ENCODE results near the gene WDR82.
"Not testable (repeated sequence)": the region's sequence is repeated elsewhere in the genome, so short reads cannot be mapped to it uniquely, and the experiment has no call there.

Gene WDR82

GRCh38 chr3:52289747-52290595, 11.5 kb upstream of the WDR82 start:
- no peak for DNase-seq (ENCODE audit: low read depth in 2 of 2)

- no peak for DNase-seq (ENCODE audit: low read depth in 2 of 2)
These were observed 10.9 kb upstream of the WDR82 start for GRCh38 chr3:52289338-52289746.

- no peak for DNase-seq (ENCODE audit: low read depth in 2 of 2)
These were observed 10.2 kb upstream of the WDR82 start for GRCh38 chr3:52288674-52289073.

- no peak for DNase-seq (ENCODE audit: low read depth in 2 of 2)
These were observed 8.3 kb upstream of the WDR82 start for GRCh38 chr3:52286777-52287110.

- DNase-seq (ENCODE audit: low read depth in 2 of 2) = not testable (repeated sequence)
These were observed 5.6 kb upstream of the WDR82 start for GRCh38 chr3:52284051-52284450.

- DNase-seq (ENCODE audit: low read depth in 2 of 2) = no peak
These were observed 4.9 kb upstream of the WDR82 start for GRCh38 chr3:52283306-52283705.

- DNase-seq (ENCODE audit: low read depth in 2 of 2) = no peak
These were observed 3.7 kb upstream of the WDR82 start for GRCh38 chr3:52281981-52282801.

- no peak for DNase-seq (ENCODE audit: low read depth in 2 of 2)
These were observed 1.6 kb upstream of the WDR82 start for GRCh38 chr3:52280050-52280461.

GRCh38 chr3:52279596-52279995, 1.1 kb upstream of the WDR82 start:
- DNase-seq (ENCODE audit: low read depth in 2 of 2) = no peak

- DNase-seq (ENCODE audit: low read depth in 2 of 2) = peak in 1 of 2 experiments; percentile 45
These were observed 408 bp downstream of the WDR82 start for GRCh38 chr3:52277972-52278509.

GRCh38 chr3:52277071-52277964, 1.1 kb downstream of the WDR82 start:
- peak; percentile 62 to 79 for DNase-seq (ENCODE audit: low read depth in 2 of 2)

GRCh38 chr3:52274781-52275180, 3.7 kb downstream of the WDR82 start:
- not testable (repeated sequence) for DNase-seq (ENCODE audit: low read depth in 2 of 2)

GRCh38 chr3:52272831-52273230, 5.6 kb downstream of the WDR82 start:
- DNase-seq (ENCODE audit: low read depth in 2 of 2) = no peak

GRCh38 chr3:52272172-52272571, 6.3 kb downstream of the WDR82 start:
- not testable (repeated sequence) for DNase-seq (ENCODE audit: low read depth in 2 of 2)

GRCh38 chr3:52270252-52270754, 8.1 kb downstream of the WDR82 start:
- no peak for DNase-seq (ENCODE audit: low read depth in 2 of 2)

- DNase-seq (ENCODE audit: low read depth in 2 of 2) = no peak
These were observed 8.7 kb downstream of the WDR82 start for GRCh38 chr3:52269776-52270175.

GRCh38 chr3:52268036-52268435, 10.4 kb downstream of the WDR82 start:
- no peak for DNase-seq (ENCODE audit: low read depth in 2 of 2)

GRCh38 chr3:52265387-52265786, 13.1 kb downstream of the WDR82 start:
- no peak for DNase-seq (ENCODE audit: low read depth in 2 of 2)

GRCh38 chr3:52262447-52262846, 16.0 kb downstream of the WDR82 start:
- DNase-seq (ENCODE audit: low read depth in 2 of 2) = no peak

- DNase-seq (ENCODE audit: low read depth in 2 of 2) = no peak
These were observed 19.0 kb downstream of the WDR82 start for GRCh38 chr3:52259448-52259847.

- no peak for DNase-seq (ENCODE audit: low read depth in 2 of 2)
These were observed 19.4 kb downstream of the WDR82 start for GRCh38 chr3:52259035-52259434.

All from stimulated activated CD4-positive, alpha-beta T cell treated with anti-CD3 and anti-CD28 coated beads, Interleukin-12 subunit alpha, Interleukin-12 subunit beta, amount 100 ng/mL, for 24 hours (primary cell).